GM10266 (cell line): ENCODE data around the gene CYP39A1.

Experiments used
- DNase-seq: peaks from one replicate; pipeline ENCODE4 v3.0.0; 2012; ENCODE audit errors: extremely low spot score
- CTCF ChIP-seq: IDR thresholded peaks from 2 replicates; pipeline ENCODE4 v1.5.1; 2012; ENCODE audit warnings: mild to moderate bottlenecking, low read depth; ENCODE audit not compliant: control insufficient read depth, insufficient read depth; ENCODE audit errors: missing control alignments

CYP39A1 gene

GRCh38 chr6:46513533-46513932 lies 139.1 kb downstream of the CYP39A1 start:
- DNase-seq = no peak
- TF ChIP-seq CTCF = no peak

- no peak for TF ChIP-seq CTCF
- no peak for DNase-seq
These were observed 141.3 kb downstream of the CYP39A1 start for GRCh38 chr6:46511320-46511719.

- no peak for DNase-seq
- no peak for TF ChIP-seq CTCF
These were observed 142.0 kb downstream of the CYP39A1 start for GRCh38 chr6:46510651-46511050.

- no peak for TF ChIP-seq CTCF
- DNase-seq = no peak
These were observed 142.6 kb downstream of the CYP39A1 start for GRCh38 chr6:46509981-46510510.

- no peak for DNase-seq
- no peak for TF ChIP-seq CTCF
These were observed 143.6 kb downstream of the CYP39A1 start for GRCh38 chr6:46509063-46509462.

- DNase-seq = no peak
- no peak for TF ChIP-seq CTCF
These were observed 145.2 kb downstream of the CYP39A1 start for GRCh38 chr6:46507426-46507825.

- DNase-seq = no peak
- TF ChIP-seq CTCF = no peak
These were observed 146.7 kb downstream of the CYP39A1 start for GRCh38 chr6:46505693-46506512.
